Esophagus (tissue), 2 donors: Measurements from ENCODE around the gene GPR158. TPM values are rescaled to one million over a fixed set of nuclear protein-coding genes. Genes with fewer than 3 reads are reported as not detected.

ENCODE experiments used
- H3K27ac ChIP-seq, 2 donors: one replicate each; pipeline ENCODE4 v1.5.1; 2013; ENCODE audit warnings: low read depth in 2 of 2, mild to moderate bottlenecking in 2 of 2, inconsistent platforms in 1 of 2, low read length in 1 of 2, moderate library complexity in 1 of 2
- H3K27me3 ChIP-seq, 2 donors: one replicate each; pipeline ENCODE4 v1.6.1; 2013; ENCODE audit warnings: low read length in 2 of 2, control low read depth in 1 of 2, mild to moderate bottlenecking in 1 of 2; ENCODE audit not compliant: insufficient read depth in 2 of 2, control insufficient read depth in 1 of 2
- H3K36me3 ChIP-seq, 2 donors: one replicate each; pipeline ENCODE4 v1.6.1; 2013; ENCODE audit warnings: low read length in 1 of 2; ENCODE audit not compliant: control insufficient read depth in 2 of 2, insufficient read depth in 2 of 2
- H3K4me1 ChIP-seq, 2 donors: one replicate each; pipeline ENCODE4 v1.6.1; 2013; ENCODE audit warnings: low read length in 1 of 2; ENCODE audit not compliant: control insufficient read depth in 2 of 2, insufficient read depth in 2 of 2
- H3K4me3 ChIP-seq, 2 donors: one replicate each; pipeline ENCODE4 v1.5.1; 2013; ENCODE audit warnings: low read length in 2 of 2, mild to moderate bottlenecking in 2 of 2, low read depth in 1 of 2, moderate library complexity in 1 of 2
- H3K9me3 ChIP-seq, 2 donors: one replicate each; pipeline ENCODE4 v1.6.1; 2013; ENCODE audit warnings: mild to moderate bottlenecking in 2 of 2, low read depth in 1 of 2, low read length in 1 of 2, moderate library complexity in 1 of 2; ENCODE audit not compliant: control insufficient read depth in 2 of 2, insufficient read depth in 1 of 2
- WGBS, 2 donors: extraction: QIAGEN DNeasy Blood & Tissue Kit; methylation state at CpG; one replicate each; pipeline ENCODE4 v1.1.7; 2013; 5-methylcytosine and 5-hydroxymethylcytosine counted together
- polyA plus RNA-seq, 2 donors: library from polyadenylated mRNA; stranded (reverse); fragments of 200-250 nt; gene quantifications; one replicate each; pipeline ENCODE4 v1.2.3, GENCODE V29; 2013
- donor health status: healthy with polysubstance abuse.
- donor health status: Bipolar disorder and iron deficiency.

The GPR158 gene
- polyA plus RNA-seq, 2 donors = under 0.01 TPM; not detected in 1

DNA sequence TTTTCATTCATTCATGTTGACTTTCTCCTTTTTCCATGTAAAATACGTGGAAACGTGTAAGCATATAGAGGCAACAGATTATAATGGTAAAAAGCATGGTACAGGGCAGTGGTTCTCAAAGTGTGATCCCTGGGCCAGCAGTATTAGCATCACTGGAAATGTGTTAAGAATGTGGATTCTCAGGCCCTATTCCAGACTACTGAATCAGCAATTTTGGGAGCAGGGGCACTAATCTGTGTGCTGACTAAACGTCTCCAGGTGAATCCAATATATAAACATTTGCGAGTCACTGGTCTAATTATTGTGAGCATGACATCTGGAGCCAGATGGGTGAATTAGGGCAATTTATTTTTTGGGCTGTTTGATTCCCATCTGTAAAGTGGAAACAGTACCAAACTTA is 5.1 kb upstream of the GPR158 start:
- Histone ChIP-seq H3K4me1 (peaks cover 2 to 5% of the 10 kb centered on the region in 2 donors), H3K9me3 (no peaks in the 10 kb centered on the region), H3K27ac (no peak overlapping the region), H3K36me3 (no peaks in the 10 kb centered on the region), H3K4me3 (no peak overlapping the region), H3K27me3 (no peaks in the 10 kb centered on the region)
- 68% methylated on average over 4 of the region's 4 CpGs for WGBS, 2 donors

DNA sequence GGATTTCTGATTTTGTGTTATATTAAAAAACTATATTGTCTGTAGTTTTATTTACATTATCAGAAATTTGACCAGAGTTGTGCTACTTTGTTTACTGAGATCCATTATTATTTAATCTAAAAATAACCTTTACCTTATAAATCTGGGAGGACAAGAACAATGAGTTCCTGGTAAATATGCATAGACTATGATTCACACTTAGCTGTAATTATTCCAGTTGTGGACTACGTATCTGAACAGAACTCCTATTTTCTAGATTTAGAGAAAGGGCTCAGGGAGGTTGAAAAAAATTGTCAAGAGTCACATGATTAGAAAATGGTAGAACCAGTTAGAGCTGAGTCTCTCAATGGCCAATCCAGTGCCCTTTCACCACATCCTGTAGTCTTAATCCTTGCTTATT is 4.2 kb upstream of the GPR158 start:
- no peak overlapping the region for H3K27ac ChIP-seq
- no peak overlapping the region for H3K4me3 ChIP-seq
- peaks cover 0 to 4% of the 10 kb centered on the region in 2 donors for H3K27me3 ChIP-seq
- no peaks in the 10 kb centered on the region for H3K36me3 ChIP-seq
- H3K4me1 ChIP-seq = peaks cover 4 to 13% of the 10 kb centered on the region in 2 donors
- 50 to 61% methylated on average over 1 of the region's 1 CpG for WGBS, 2 donors
- H3K9me3 ChIP-seq = peaks cover 0 to 3% of the 10 kb centered on the region in 2 donors

DNA sequence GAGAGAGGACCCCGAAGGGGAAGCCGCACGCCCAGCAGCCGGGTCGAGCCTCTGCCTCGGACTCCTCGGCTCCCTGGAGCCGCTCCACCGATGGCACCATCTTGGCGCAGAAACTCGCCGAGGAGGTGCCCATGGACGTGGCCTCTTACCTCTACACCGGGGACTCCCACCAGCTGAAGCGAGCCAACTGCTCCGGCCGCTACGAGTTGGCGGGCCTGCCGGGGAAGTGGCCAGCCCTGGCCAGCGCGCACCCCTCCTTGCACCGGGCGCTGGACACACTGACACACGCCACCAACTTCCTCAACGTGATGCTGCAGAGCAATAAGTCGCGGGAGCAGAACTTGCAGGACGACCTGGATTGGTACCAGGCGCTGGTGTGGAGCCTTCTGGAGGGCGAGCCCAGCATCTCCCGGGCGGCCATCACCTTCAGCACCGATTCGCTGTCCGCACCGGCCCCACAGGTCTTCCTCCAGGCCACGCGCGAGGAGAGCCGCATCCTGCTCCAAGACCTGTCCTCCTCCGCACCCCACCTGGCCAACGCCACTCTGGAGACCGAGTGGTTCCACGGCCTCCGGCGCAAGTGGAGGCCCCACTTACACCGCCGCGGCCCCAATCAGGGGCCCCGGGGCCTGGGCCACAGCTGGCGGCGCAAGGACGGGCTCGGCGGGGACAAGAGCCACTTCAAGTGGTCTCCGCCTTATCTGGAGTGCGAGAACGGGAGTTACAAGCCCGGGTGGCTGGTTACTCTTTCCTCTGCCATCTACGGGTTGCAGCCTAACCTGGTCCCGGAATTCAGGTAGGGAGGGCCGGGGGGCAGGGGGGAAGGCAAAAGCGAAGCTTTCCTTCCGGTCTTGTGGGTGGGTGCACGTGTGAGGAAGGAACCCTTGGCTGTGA is 973 bp downstream of the GPR158 start:
- 8% methylated on average over 61 to 66 of the region's 66 CpGs for WGBS, 2 donors
- Histone ChIP-seq H3K27me3 (peaks cover 0 to 18% of the 10 kb centered on the region in 2 donors), H3K4me3 (no peak overlapping the region)

DNA sequence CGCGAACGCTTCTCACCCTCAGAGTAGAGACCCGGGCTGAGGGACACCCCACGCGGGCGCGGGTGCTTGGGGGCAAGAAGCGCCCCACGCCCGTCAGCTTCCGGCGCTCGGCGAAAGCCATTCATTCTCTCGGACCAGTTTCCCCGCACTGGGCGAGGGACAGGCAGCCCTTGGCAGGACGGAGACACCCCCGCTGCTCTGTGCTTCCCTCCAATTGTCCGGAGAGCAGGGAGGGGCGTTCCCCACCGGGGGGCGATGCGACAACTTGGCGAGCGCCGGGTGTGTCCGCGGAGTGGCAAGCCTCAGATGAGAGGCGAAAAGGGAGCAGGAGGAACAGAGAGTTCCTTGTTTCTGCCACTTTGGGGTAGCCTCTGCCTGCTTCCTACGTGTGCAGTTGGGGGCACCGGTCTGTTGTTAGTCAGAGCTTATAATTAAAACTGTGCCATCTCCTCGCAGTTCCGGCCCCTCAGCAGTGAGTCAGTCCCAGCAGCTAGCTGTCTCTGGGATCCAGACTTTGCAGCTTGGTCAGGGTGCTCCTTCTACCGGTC is 1.7 kb downstream of the GPR158 start:
- peaks cover 0 to 18% of the 10 kb centered on the region in 2 donors for H3K27me3 ChIP-seq
- H3K36me3 ChIP-seq = no peaks in the 10 kb centered on the region
- WGBS, 2 donors = 6% methylated on average over 35 to 36 of the region's 36 CpGs
- no peak overlapping the region for H3K27ac ChIP-seq
- peaks cover 8 to 14% of the 10 kb centered on the region in 2 donors for H3K4me1 ChIP-seq
- H3K4me3 ChIP-seq = no peak overlapping the region
- H3K9me3 ChIP-seq = peaks cover 0 to 8% of the 10 kb centered on the region in 2 donors

More for the DNA sequence above, 973 bp downstream of the GPR158 start:
- Histone ChIP-seq H3K4me1 (peaks cover 8 to 14% of the 10 kb centered on the region in 2 donors), H3K9me3 (peaks cover 0 to 8% of the 10 kb centered on the region in 2 donors), H3K27ac (no peak overlapping the region), H3K36me3 (no peaks in the 10 kb centered on the region)

DNA sequence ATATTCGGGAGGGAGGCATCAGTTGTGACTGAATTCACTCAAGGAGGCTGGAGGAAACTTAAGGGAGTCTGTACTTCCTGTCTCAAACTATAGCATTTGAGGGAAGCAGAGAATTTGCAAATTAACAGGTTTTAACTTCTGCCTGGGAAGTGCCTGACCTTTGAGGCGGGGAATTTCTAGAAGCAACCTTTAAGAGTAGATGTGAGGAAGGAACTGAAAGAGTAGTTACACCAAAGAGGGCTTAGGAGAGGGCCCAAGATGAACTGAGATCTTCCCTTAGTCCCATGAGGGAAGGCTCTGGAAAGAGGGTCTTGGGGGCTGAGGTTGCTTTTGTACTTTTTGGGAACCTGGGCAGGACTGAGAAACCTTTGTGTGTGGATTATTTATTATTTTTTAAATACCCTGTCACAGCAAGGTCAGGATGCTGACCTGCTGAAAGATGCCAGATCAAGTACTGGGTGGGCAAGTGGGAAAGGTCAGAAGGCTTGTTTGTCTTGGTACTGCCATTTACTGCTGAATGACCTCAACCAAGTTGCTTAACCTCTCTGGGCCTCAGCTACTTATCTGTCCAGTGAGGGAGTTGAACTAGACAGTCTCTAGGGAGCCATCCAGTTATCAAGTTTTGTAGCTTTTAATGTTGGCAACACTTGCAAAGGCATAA is 2.4 kb downstream of the GPR158 start:
- WGBS, 2 donors = 31 to 33% methylated on average over 2 of the region's 2 CpGs
- H3K27me3 ChIP-seq = peaks cover 0 to 18% of the 10 kb centered on the region in 2 donors
- H3K27ac ChIP-seq = no peak overlapping the region
- H3K4me3 ChIP-seq = no peak overlapping the region
- peaks cover 0 to 8% of the 10 kb centered on the region in 2 donors for H3K9me3 ChIP-seq
- H3K4me1 ChIP-seq = peaks cover 8 to 14% of the 10 kb centered on the region in 2 donors
- no peaks in the 10 kb centered on the region for H3K36me3 ChIP-seq

DNA sequence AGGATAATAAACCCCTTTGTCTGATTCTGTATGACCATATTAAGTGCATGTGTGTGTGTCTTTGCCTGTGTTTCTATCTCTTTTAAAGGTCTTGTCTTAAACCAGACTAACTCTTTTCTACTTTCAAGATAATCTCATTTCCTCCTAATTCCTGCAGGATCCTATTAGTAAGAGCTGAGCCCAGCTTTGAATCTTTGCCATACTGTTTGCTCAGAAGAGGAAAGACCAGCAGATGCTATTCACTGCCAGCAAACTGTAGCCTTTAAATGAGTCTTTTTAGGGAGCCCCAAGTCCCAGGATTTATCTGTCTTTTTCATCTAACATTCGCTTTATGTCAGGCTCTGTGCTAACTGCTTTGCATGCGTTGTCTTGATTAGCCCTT is 2.9 kb downstream of the GPR158 start:
- Histone ChIP-seq H3K36me3 (no peaks in the 10 kb centered on the region), H3K27ac (no peak overlapping the region), H3K4me3 (no peak overlapping the region), H3K9me3 (peaks cover 0 to 8% of the 10 kb centered on the region in 2 donors), H3K4me1 (peaks cover 8 to 14% of the 10 kb centered on the region in 2 donors), H3K27me3 (peaks cover 0 to 18% of the 10 kb centered on the region in 2 donors)
- WGBS, 2 donors = 91 to 95% methylated on average over 2 of the region's 2 CpGs

DNA sequence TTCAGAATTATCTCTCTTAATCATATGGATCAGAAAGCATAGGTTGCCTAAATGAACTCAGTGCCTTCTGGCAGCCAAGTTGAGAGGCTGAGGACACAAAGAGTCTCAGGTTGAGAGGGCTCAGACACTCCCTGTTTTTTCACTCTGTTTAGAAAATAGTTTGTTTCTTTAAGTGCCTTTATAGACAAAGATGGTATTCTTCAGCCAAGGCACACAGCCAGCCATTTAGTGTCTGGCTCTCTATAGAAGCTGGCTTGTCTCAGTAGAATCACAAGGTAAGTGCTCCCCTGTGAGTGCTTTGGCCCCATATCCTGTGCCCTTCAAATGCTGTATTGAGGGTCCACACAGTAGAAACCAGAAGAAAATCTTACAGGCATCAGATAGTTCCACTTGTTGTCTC is 3.6 kb downstream of the GPR158 start:
- Histone ChIP-seq H3K4me3 (no peak overlapping the region), H3K27me3 (peaks cover 0 to 18% of the 10 kb centered on the region in 2 donors), H3K36me3 (no peaks in the 10 kb centered on the region), H3K27ac (no peak overlapping the region), H3K4me1 (peaks cover 8 to 14% of the 10 kb centered on the region in 2 donors), H3K9me3 (peaks cover 0 to 8% of the 10 kb centered on the region in 2 donors)

DNA sequence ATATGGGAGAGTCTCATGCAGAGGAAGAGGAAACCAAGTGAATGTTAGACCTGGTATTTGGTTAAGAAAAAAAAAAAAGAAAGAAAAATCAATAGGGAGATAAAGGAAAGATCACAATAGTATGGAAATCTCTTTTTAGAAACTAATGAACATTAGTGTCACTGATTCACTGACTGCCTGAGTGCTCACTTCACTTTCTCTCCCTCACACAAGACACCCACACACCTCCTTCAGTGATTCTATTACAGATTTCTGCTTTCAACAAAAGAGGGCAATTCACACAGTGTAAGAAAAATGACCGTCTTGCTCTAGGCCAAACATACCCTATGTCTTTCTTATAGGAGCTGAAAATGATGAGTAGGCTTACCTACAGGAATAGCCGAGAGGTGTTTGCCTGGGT is 6.0 kb downstream of the GPR158 start:
- peaks cover 0 to 12% of the 10 kb centered on the region in 2 donors for H3K27me3 ChIP-seq
- no peaks in the 10 kb centered on the region for H3K36me3 ChIP-seq
- H3K27ac ChIP-seq = no peak overlapping the region
- 62 to 66% methylated on average over 2 of the region's 2 CpGs for WGBS, 2 donors
- peaks cover 0 to 2% of the 10 kb centered on the region in 2 donors for H3K4me1 ChIP-seq
- peaks cover 0 to 3% of the 10 kb centered on the region in 2 donors for H3K9me3 ChIP-seq
- H3K4me3 ChIP-seq = no peak overlapping the region

DNA sequence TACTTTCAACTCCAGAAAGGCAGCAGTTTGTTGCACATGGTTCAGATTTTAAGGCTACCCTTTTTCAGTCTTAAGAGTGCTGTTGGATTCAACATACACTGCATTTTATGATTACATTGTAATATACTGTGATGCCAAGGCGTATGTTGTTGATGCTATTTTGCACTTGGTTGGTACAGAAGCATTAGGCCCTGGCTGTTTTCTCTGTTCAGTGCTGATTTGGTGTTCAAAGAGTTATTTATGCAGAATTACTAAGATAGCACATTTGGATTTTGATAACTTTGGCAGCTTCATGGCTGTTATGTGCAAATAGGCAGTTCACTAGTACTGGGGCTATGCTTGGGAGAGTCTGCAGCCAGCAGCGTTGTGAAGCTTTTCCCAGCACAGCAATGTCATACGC is 7.8 kb downstream of the GPR158 start:
- Histone ChIP-seq H3K27ac (no peak overlapping the region), H3K9me3 (no peaks in the 10 kb centered on the region), H3K4me1 (no peaks in the 10 kb centered on the region), H3K36me3 (no peaks in the 10 kb centered on the region), H3K4me3 (no peak overlapping the region), H3K27me3 (no peaks in the 10 kb centered on the region)
- 66 to 71% methylated on average over 3 of the region's 3 CpGs for WGBS, 2 donors
